NOMO-1 treated with dmso at 0.1 percent for 144 hours (cell line): ENCODE results near the gene NOSIP.
A peak's percentile ranks its signal among the peaks of the same experiment; 100 is the strongest.

ENCODE experiments used
- DNase-seq: peaks from one replicate; lab custom pipeline; 2025; ENCODE audit not compliant: unreplicated experiment; lab: John Stamatoyannopoulos, UW

Gene NOSIP

DNA sequence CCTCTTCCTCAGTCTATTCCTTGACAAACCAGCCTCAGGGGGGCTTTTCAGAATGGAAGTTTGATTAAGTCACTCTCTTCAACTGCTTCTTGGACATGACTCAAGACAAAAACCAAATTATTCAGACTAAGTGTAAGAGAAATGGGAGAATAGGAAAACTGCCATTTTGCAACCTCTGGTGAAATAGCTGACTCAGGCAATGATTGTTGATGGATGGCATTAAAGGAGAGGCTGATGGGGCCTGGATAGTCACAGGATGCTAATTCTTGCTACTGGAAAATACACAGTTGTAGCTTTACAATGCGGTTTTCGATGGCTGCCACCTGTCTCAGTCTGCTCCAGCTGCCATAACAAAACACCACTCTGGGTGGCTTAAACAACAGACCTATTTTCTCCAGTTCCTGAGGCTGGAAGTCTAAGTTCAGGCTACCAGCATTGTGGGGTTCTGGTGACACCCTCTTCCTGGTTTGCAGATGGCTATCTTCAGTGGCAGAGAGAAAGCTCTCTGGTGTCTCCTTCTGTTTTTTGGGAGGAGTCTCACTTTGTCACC is 6.1 kb downstream of the NOSIP start:
- DNase-seq = no peak

DNA sequence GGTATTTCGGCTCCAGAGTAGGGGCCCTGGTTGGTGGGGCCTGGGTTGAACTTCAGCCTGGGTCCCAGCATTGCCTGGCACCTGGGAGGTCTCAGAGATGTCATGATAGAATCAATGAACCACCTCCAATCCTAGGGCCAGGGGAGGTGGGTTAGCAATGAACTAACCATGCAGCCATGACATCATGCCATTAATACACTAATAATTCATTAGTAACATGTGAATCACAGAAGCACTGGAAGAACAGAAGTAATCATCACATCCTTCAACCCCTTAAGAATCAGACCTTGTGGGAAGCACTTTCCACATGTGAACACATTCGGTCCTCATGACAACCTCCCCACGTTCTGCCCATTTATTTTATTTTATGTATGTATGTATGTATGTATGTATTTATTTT is 6.9 kb downstream of the NOSIP start:
- no peak for DNase-seq

DNA sequence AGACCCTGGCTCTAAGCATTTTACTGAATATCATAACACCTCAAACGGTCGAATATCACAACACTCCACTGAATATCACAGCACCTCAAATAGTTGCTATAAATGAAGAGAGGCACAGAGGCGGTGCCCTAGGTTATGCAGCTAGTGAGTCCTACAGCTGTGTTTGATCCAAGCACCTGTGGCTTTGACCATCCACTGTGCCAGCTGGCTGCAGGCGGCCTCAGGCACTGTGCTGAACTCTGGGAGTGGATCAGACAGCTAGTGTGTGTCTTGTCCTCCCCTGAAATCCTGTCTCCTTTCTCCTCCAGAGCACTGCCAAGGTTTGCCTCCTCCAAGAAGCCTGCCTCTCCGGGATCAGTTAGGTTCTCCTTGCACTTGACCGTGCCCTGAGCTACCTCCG is 7.3 kb downstream of the NOSIP start:
- DNase-seq = no peak

DNA sequence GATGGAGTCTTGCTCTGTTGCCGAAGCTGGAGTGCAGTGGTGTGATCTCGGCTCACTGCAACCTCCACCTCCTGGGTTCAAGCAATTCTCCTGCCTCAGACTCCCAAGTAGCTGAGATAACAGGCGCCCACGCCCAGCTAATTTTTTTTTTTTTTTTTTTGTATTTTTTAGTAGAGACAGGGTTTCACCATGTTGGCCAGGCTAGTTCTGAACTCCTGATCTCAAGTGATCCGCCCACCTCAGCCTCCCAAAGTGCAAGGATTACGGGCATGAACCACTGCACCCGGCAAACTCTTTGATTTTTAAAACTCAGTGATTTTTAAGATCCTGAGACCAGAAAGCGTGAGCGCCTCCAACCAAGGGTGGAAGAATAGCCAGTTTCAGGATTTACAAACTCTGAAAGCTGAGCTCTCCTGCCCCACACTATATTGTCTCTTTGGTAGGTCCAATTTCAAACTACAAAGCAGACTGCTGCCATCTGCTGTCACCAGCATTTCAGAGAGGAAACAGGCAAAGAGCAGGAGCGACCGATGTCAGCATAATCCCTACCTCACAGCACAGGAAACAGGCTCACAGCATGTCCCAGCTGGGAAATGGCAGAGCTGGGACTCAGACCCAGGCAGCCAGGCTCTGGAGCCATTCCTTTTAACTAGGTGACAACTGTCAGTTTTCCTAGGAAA is 9.2 kb downstream of the NOSIP start:
- DNase-seq = no peak

DNA sequence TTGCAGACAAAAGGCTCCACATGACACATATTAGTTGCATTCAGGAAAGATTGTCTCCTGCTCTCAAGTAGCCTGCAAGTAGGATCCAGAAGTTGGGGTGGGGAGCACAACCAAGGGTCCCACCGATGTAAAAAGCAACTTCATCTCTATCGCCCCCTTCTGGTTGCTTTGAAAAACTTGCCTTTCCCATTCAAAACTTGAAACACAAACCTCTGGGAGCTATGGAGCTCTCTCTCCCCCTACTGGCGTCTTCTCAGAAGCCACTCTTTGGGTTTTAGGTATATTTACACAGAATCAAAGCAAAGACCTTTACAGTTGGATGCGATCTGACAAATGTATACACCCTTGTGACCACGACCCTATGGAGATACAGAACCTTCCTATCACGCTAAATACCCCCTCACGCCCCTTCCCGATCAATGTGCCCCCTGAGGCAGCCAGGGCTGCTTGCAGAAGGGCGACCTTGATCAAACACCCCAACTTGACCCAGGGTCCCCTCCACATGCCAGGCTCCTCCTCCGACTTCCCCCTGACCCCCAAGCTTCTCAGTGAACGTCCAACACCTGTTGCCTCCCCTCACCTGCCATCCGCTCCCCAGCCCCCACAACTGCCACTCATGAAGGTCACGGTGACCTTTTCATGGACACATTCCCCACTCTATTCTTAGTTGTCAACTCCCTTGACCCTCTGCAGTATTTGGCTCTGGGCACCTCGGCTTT is 10.1 kb downstream of the NOSIP start:
- peak; percentile 50 for DNase-seq

DNA sequence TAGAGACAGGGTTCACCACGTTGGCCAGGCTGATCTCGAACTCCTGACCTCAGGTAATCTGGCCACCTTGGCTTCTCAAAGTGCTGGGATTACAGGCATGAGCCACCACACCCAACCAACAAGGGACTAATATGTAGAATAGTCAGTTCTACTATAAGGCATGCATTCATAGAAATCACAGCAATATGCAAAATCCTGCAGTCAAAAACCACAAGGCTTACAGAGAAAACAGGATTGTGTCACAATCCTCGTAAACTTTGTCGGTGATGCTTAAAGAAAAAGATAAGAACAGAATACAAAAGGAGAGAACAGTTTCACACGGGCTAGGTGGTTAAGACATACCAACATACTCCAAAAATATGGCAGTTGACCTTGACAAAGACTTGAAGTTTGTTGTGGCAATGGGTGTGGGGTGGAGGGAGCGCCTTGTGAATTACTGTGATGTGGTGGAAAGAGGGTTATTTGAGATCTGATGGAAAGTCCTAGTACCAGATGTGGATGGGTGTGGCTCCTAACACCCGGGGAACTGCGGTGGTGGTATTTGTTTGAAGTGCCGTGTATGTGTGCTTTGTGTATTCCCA is 12.4 kb downstream of the NOSIP start:
- DNase-seq = no peak

DNA sequence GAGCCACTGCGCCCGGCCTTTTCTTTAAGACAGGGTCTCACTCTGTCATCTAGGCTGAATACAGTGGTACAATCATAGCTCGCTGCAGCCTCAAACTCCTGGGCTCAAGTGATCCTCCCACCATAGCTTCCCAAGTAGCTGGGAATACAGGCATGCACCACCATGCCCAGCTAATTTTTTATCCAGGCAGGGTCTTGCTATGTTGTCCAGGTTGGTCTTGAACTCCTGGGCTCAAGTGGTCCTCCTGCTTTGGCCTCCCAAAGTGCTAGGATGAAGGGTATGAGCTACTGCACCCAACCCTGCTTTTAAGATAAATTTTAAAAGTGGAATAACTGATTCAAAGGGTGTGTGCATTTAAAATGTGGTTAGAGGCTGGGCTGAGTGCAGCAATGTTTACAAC is 14.1 kb downstream of the NOSIP start:
- no peak for DNase-seq

DNA sequence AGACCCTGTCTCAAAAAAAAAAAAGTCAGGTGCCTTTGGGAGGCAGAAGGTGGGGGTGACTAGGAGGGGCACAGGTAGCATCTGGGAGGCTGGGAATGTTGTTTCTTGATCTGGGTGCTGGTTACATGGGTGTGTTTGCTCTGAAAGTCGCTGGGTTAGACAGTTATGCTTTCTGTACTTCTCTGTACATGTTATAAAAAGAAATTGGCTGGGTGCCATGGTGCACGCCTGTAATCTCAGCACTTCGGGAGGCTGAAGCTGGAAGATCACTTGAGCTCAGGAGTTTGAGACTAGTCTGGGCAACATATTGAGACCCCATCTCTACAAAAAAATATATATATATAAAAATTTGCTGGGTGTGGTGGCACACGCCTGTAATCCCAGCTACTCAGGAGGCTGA is 15.1 kb downstream of the NOSIP start:
- no peak for DNase-seq

DNA sequence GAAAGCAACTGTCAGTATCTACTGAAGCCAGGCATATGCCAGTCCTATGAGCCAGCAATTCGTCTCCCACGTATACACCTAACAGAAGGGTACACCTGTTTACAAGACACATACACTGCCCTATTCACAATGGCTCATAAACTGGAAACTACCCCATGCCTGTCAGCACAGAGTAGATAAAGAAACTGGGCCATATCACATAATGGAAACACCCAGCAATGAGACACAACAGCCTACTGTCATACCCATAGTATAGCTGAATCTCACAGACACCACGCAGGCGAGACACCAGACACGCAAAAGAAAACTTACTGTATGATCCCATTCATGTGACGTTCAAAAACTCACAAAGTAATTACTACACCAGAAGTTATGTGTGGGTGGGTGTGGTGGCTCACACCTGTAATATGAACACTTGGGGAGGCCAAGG is 15.7 kb downstream of the NOSIP start:
- DNase-seq = no peak

DNA sequence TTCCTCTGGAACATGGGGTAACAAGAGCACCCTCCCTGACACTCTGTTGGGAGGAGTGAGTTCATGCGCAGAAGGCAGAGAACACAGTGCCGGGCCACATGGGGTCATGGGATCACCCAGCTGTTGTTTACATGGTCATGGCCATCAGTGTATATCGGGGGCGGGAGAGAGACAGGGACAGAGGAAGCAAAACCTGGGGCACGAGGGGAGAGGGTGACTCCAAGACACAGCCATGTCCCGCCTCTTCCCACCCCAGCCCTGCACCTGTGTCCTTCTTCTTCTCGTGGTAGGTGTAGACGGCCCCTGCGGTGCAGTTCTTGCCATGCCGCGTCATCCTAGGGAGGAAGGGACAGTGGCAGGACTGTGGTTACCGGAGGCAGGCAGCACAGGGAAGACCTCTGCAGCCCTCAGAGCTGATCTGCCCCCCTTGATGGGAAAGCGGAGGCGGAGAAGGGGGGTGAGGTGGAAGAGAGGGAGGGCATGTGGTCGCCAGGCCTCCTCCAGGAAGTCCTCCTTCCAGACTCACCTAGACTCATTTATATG is 19.9 kb downstream of the NOSIP start:
- no peak for DNase-seq

DNA sequence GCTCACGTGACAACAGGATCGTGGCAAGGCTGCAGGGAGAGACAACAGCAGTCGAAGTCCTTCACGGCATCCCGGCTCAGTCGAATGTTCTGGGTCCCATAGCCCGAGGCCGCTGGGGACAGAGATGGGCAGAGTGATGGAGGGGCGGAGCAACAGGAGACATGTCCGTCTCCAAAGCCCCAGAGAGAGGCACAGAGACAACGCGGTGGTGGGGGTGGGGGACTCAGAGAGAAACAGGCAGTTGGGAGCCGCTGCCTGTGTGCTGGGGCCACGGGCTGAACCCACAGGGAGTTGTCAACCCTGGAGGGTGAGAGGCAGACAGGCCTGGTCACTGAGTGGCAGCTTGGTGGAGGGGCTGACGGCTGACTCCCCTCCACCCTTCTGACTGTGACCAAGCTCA is 20.4 kb downstream of the NOSIP start:
- no peak for DNase-seq

DNA sequence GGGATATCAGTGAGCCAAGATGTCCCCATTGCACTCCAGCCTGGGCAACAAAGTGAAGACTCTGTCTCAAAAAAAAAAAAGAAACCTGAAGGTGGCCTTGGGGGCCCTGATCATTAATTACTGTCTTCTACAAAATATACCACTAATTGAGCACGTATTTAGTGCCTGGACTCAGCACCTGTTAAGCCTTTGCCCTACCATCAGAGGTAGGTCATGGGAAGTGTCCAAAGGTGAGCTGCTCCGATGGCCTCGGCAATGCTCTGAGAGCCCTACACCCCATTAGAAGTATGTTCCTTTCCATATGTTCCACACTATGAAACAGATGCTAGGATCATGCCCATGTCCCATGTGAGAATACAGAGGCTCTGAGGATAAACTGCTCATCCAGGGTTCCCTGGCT is 20.9 kb downstream of the NOSIP start:
- no peak for DNase-seq

DNA sequence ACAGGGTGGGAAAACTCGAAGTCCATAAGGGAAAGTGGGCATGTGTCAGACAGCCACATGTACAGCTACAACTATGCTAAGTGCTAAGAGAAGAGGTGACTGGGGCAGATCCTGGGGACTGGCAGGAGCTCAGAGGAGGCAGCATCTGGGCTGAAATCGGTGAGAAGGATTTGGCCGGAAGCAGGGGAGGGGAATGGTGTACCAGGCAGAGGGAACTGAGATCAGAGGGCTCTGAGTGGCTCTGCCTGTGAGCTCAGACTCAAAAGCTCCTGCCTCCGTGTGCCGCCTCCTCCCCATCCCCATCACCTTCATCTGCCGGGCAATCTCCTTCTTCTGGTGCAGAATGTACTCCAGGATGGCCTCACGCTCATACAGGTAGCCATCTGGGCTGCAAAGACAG is 21.8 kb downstream of the NOSIP start:
- DNase-seq = no peak

DNA sequence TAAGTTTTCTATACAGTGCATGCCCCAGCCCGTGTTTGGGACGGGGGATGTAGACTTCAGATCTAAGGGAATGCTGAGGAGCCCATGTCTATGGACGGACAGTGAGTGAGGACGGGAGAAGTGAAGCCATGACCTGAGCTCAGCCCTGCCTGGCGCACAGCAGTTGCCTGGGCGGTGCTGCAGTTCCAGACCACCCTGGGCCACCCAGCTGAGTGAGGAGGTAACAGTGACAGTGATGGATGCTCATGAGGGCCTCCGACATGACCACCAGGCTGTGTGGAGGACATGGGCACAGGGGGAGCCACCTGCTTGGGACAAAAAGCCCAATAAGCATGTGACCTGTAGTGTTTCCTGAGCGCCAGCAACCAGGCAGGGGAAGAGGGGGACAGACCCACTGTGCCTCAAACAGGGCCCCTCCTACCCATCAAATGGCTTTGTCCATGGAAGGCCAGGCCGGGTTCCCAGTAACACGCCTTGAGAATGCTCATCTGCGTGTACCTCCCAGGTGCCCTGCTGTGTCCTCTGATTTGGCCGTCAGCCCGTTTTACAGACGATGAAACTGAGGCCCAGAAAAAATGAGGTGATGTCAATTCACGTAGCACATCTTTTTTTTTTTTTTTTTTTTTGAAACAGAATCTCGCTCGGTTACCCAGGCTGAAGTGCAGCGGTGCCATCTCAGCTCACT is 22.6 kb downstream of the NOSIP start:
- no peak for DNase-seq

DNA sequence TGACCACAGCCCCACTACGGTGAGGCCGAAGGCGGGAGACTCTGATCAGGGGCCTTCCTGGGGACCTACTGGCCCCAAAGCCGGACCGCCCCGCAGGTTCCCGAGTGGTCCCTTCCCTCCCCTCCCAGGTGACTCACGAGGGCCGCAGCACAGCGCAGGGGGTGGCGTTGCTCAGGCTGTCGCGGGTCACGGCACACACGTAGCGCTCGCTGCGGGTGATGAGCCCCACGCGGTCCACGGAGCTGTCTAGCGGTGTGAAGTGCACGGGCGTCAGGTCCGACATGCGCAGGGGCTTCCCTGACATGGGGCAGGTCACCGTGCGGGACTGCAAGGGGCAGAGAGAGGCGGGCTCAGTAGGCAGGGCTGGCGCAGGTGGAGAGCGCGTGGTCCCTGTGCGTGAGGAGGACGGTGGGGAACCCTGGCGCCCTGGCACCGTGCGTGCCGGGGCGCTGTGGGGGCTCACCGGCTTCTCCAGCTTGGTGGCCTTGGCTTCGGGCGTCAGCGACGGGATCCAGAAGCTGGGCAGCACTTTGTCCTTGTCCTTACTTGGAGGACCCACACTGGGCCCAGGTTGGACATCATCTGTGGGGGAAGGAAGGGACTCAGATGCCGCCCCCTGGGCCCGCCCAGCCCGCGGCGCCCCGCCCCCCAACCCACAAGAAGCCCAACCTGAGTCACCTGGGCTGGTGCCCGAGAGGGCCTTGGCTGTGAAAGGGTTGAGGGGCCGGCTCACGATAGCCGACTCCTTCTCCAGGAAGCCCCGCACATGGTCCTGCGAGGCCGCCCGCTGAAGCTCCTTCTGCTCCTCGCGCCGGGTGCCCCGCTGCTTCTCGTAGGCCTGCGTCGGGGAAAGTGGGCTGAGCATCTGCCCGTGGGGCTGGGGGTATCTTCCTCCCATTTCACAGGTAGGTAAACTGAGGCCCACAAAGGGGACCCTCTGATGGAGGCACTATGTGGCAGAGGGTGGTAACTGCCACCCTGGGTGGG is 23.7 kb downstream of the NOSIP start:
- DNase-seq = no peak

DNA sequence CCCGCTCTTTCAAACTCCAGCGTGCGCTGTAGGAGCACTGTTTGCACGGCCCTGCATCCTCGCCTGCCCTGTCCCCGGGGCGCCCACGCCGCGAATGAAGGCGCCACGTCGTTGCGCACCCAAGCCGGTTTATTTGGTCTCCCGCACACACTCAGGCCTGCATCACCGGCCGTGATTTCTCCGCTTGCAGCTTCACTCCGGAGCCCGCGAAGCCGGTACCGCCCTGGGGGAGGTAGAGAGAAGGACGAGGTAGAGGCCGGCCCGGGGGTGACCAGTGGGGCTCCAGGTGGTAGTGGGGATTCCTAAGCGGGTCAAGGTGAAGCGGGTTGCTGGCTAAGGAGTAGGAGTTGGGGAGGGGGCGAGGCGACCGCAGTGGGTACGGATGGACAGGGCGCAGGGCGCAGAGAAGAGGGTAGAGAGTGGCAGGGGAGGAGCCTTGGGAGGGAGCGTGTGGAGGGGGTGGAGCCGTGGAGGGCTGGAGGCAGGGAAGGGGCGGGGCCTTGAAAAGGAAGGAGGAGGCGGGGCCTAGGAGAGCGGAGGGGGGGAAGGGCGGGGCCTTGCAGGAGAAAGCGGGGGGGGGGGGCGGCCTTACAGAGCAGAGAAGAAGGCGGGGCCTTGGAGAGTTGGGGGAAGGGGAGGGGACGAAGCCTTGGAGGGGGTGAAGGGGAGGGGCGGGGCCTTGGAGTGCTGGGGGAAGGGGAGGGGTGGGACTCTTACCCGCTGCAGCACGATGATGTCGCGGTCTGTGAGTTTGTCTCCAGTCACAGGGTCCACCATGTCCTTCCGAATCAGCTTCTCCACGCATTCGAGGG is 24.6 kb downstream of the NOSIP start:
- no peak for DNase-seq

DNA sequence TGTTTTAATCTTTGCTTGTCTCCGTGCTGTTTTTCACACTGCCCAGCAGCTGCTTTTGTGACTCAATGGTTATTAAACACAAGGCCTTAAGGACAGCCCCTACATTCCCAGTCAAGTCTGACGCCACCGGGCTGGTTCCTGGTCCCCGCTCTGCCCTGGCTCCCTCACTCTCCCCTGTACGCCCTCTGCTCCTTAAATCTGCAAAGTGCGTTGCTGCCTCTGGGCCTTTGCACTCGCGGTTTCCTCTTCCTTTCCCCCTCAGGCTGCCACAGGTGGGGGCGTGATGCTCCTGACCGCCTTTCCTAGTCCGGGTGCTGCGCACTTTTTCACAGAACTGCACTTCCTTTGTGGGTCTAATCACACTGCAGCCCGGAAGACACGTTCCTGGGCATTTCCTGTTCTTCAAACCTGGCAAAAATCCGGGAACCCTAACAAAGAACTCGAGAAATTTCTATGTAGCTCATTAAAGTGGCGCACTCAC is 25.6 kb downstream of the NOSIP start:
- DNase-seq = no peak

DNA sequence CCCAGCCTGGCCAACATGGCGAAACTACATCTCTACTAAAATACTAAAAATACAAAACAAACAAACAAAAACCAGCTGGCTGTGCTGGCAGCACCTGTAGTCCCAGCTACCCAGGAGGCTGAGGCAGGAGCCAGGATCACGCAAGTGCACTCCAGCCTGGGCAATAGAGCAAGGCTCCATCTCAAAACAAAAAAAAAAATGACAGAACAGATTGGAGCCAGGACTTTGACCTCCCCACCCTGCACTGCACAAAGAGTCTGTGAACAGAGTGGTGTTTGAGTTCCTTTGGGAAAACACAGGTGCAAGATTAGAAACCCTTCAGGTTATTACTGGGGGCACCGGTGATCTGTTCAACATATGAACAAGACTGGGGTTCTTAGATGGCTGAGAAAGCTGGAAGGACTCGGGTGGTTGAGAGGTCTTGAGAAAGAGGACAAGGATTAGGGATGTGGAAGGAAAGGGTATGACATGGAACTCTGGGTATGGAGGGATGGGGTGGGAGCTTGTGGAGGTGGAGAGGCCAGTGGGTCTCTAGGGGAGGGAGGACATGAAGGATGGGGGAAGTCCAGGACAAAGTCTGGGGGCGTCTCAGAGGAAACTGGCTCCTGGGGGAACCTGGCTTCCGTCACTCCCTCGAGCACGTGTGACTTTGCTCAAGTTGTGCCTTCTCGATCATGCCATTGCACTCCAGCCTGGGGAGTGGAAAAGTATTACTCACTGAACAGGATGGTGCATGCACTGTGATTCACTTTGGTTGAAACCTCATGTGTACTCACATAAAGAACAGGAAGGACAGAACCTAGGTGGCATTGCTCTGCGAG is 26.7 kb downstream of the NOSIP start:
- DNase-seq = no peak
